NCI-H226 (cell line): ENCODE data around the gene ZNF470.

ENCODE experiments used
- DNase-seq: peaks from one replicate; pipeline ENCODE4 v3.0.0-alpha.2; 2015

The ZNF470 gene

DNA sequence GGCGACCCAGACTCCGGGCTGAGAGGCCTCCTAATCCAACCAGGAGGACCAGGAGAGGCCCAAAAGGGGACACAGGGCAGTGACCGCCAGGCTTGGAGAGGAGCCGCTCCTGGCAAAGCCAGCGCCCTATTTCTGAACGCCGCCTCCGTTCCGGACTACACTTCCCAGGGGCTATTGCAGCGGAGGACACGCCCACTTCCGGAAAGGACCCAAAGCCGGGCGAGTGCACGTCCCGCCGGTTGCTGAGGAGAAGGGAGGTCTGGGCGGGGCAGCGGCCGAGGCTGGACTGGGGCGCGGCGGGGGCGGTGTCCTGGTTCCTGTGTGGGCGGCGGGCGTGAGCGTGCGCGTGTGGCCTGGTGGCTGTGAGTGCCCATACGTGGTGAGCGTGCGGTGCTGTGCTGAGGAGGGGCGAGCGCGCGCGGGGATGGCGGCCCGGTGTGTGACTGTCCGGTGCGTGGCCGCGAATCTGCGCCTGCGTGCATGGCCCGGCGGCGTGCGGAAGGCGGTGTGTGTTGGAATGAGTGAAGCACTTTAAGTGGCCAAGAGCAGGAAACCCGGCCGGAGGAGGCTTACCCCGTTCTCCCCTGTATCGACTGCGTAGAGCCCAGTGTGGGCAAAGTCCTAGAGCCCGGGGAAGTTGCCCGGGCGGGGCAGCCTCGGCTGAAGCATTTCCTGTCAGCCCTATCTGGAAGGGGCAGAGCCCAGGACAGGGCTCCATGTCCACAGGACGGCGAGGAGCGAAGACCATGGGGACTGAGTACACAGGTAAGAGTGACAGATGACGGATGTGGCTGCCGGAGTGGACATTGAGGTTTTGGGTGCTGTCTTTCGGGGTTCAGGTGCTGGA, at the start of gene ZNF470:
ZNF470 (plus strand) TSS at position 195 of the 847 bp plus-strand sequence. CDS start 2,844 bp downstream, outside the sequence.
- no peak for DNase-seq

DNA sequence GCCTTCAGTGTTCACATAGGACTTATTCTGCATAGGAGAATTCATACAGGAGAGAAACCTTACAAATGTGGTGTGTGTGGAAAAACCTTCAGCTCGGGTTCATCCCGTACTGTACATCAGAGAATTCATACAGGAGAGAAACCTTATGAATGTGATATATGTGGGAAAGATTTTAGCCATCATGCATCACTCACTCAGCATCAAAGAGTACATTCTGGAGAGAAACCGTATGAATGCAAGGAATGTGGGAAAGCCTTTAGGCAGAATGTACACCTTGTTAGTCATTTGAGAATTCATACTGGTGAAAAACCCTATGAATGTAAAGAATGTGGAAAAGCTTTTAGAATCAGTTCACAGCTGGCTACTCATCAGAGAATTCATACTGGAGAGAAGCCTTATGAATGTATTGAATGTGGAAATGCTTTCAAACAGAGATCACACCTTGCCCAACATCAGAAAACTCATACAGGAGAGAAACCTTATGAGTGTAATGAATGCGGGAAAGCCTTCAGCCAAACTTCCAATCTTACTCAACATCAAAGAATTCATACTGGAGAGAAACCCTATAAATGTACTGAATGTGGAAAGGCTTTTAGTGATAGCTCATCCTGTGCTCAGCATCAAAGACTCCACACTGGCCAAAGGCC, 41.9 kb upstream of the ZNF470 start:
- DNase-seq = no peak

DNA sequence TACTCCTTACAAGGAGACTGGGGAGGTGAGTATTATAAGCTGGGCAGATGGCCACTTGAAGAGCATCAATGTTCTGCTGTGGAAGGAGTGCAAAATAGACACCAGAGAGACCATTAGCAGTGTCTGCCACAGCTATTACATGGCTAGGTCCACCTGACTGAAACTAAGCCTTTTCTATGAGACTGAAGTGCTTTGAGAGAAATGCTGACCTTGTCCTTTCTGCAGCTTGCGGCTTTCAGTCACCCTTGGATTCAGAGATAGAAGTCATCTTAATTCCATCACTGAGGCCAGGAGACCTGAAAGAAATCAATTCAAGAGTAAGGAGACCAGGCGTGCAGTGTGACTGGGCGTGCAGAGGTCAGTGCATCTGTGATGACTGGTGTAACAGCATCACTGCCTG, 29.8 kb upstream of the ZNF470 start:
- DNase-seq = no peak

DNA sequence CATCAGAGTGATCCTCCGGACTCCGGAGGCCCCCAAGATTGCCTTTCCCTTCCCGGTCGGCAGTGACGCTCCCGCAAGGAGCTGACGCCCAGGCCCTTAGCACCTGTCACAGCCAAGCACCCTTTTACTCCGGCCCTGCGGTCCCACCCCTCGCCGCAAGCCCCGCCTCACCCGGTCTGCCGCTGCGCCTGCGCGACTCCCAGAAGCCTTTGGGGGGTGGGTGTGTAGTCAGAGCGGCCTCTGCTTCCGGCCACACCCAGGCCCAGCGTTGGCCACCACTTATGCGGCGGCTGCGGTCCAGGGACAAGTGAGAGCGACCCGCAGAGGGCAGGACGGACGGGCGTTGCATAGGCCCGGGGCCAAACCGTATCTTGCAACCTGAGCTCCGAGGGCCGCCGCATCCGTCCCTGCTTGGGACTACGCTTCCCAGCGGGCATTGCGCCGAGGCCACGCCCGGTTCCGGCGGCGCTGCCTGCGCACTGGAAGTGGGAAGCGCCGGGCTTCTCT, 29.0 kb upstream of the ZNF470 start:
- DNase-seq = no peak

DNA sequence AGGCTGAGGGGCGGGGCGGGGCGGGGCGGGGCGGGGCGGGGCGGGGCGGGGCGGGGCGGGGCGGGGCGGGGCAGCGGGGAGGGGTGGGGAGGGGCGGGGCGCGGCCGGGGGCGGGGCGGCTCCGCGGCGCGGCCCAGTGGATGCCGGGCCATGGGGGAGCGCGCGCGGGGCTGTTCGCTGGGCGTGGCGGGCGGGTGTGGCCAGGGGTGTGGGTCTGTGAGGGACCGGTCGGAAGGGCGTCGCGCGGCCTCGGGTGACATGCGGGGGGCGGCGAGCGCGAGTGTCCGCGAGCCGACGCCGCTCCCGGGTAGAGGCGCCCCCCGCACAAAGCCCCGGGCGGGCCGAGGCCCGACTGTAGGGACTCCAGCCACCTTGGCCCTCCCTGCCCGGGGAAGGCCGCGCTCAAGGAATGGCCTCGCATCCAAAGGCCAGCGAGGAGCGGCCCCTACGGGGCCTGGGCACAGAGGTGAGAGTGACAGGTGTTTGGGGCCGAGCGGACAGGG, 28.5 kb upstream of the ZNF470 start, which contains the start of gene ZFP28:
ZFP28 (plus strand) TSS at position 188 of the 503 bp plus-strand sequence; CDS start at position 259, 71 bp downstream.
- DNase-seq = no peak

DNA sequence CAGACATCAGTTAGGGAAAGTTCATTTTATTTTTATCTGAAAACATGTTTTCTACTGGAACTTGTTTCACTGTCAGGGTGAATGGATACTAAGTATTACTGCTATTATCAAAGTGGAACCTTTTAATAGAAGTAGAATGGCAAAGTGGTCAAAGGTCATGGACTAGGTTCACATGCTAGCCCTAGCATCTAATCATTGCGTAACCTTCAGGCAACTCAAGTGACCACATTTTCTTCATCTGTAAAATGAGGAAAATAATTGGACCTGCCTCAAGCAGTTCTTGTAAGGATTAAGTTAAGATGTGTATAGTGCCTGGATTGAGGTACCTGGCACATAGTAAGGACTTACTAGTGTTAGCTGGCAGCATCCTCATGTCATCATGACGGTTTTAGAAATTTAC, 23.5 kb upstream of the ZNF470 start:
- DNase-seq = no peak

DNA sequence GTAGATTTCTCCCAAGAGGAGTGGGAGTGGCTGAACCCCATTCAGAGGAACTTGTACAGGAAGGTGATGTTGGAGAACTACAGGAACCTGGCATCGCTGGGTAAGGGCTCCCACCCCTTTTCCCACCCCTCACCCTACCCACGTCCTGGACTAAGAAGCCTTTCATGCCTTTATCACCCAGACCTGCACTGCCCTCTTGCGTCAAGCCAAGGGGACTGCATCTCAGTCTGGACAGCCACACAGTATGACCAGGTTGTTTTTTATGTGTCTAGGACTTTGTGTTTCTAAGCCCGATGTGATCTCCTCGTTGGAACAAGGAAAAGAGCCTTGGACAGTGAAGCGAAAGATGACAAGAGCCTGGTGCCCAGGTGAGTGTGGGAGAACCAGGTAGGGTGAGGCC, 19.7 kb upstream of the ZNF470 start:
- no peak for DNase-seq

DNA sequence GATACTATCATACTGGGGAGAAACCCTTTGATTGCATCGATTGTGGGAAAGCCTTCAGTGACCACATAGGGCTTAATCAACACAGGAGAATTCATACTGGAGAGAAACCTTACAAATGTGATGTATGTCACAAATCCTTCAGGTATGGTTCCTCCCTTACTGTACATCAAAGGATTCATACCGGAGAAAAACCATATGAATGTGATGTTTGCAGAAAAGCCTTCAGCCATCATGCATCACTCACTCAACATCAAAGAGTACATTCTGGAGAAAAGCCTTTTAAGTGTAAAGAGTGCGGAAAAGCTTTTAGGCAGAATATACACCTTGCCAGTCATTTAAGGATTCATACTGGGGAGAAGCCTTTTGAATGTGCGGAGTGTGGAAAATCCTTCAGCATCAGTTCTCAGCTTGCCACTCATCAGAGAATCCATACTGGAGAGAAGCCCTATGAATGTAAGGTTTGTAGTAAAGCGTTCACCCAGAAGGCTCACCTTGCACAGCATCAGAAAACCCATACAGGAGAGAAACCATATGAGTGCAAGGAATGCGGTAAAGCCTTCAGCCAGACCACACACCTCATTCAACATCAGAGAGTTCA, 12.9 kb upstream of the ZNF470 start:
- DNase-seq = no peak

DNA sequence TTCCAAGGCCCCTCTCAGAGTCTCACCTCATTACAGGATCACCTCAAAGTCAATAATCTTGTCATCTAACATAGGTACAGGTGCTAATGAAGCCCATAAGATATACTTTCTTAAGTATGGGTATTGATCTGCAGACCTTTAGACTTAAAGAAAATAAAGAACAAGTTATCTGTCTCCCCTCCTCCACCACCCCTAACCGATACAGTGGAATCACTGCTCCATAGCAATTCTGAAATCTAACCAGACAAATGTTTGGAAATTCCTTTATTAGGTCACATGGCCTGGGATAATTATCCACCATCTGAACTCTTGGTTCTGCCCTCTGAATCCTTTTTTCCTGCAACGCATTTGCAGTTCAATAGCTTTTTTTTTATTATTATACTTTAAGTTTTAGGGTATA, 4.5 kb upstream of the ZNF470 start:
- DNase-seq = no peak

DNA sequence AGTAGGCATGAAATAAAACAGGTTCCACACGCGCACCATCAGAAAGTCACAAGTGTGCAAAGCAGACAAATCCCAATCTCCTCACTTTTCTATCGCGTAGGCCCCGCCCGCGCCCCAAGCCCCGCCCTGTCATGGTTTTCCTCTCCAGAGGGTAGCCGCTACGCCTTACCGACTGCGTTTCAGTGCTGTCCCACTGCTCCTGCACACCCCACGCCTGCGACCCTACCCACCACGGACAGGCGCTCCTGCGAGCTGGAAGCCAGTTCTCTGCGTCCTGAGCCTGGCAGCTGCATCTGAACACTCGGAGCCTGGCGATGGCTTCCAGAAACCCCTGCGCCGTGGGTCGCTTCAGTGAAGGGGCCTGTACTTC, 379 bp upstream of the ZNF470 start:
- no peak for DNase-seq

DNA sequence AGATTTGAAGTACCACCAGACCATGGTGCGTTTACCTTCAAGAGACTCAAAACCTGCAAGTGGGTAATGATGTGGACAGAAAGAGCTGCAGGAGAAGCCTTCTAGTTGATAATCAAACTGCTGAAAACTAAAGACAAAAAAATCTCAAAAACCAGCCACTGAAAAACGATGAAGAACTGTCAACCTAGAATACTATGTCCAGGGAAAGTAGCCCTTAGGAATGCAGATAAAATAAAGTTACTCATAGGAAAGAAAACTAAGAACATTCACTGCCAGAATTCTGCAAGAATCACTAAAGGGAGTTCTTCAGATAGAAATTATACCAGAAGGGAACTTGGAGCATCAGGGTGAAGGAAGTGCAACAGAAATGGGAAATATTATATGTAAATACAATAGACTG, 5.3 kb downstream of the ZNF470 start:
- DNase-seq = no peak

DNA sequence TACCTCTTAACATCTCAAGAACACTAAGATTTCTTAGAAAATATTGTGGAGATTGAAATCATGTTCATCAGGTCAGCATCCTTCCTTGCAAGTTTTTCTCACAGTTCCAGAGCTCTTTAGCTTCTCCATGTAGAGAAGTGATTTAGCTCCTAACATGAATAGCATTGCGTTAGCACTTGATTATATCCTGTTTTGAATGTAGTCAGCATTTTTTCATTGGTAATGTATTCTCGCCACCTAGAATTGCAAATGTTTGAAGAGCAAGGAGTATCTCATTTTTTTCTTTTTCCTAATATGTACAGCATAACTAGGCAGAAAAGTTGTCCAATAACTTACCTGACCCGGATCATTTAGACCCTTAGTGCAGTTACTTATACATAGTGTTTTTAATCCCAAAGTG, 6.6 kb downstream of the ZNF470 start:
- no peak for DNase-seq

DNA sequence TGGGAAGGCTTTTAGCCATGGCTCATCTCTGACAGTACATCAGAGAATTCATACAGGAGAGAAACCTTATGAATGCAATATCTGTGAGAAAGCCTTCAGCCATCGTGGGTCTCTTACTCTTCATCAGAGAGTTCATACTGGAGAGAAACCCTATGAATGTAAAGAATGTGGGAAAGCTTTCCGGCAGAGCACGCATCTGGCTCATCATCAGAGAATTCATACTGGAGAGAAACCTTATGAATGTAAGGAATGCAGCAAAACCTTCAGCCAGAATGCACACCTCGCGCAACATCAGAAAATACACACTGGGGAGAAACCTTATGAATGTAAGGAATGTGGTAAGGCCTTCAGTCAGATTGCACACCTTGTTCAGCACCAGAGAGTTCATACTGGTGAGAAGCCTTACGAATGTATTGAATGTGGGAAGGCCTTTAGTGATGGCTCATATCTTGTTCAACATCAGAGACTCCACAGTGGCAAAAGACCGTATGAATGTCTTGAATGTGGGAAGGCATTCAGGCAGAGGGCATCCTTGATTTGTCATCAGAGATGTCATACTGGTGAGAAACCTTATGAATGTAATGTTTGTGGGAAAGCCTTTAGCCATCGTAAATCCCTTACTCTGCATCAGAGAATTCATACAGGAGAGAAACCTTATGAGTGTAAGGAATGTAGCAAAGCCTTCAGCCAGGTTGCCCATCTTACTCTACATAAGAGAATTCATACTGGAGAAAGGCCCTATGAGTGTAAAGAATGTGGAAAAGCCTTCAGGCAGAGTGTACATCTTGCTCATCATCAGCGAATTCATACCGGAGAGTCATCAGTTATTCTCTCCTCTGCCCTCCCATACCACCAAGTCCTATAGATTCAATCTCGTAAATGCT, 10.7 kb downstream of the ZNF470 start:
- DNase-seq = no peak

DNA sequence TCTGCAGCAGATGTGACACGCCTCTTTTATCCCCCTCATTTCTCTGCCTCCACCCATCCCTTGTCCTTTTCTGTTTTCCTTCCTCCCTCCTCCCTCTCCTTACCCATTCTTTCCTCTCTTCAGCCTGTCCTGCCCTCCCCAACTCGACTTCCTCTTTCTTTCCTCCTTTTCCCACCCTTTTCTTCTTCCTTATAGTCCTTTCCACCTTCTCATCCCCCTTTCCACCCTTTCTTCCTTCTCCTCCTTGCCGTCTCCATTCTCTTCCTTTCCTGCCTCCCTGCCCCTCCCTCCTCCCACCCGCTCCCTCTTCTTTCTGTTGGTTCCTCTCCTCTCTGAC, 27.1 kb downstream of the ZNF470 start:
- no peak for DNase-seq

DNA sequence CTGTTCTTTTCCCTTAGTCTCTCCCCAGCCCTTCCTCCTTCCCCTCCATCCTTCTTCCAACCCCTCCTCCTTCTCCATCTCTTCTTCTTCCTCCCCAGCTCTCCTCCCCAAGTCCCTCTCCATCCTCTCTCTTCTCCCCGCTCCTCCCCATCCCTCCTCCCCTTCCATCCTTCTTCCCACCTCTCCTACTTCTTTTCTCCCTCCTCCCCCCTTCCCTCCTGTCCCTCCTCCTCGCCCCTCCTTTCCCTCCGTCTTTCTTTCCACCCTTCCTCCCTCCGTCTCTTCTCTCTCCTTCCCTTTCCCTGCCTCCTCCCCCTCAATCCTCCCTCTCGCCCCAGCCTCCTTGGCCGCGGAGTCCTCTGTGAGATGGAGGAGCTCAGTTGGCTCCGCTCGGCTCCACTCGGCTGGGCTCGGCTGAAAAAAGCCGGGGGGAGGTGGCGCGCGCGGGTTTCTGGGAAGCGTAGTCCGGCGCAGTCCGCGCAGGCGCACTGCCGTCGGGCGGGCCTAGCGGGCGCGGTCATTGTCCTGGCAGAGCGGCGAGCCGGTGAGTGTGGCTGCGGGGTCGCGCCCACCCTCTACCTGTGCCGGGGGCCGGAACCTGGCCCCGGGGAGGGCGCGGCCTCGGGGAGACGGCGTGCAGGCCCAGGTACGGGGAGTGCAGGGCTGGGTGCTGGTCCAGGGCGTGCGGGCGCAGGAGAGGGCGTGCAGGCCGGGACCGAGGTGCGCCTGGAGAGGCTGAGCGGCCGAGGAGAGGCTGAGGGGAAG, 27.7 kb downstream of the ZNF470 start, which contains the start of gene ZNF71:
ZNF71 (plus strand) TSS at position 520 of the 765 bp plus-strand sequence. CDS start 6,257 bp downstream, outside the sequence.
- no peak for DNase-seq

DNA sequence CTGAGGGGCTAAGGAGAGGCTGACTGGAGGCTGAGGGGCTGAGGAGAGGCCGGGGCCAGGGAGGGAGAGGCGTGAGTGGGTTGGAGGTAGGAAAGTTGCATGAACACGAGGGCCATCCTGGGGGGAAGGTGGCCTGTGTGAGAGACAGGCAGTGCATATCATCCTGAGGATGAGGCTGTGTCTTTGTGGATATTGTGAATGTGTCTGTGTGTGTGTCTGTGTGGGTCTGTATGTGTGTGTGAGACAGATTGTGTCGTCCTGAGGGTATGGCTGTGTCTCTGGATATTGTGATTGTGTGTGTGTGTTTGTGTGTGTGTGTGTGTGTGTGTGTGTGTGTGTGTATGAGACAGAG, 28.3 kb downstream of the ZNF470 start:
- no peak for DNase-seq

DNA sequence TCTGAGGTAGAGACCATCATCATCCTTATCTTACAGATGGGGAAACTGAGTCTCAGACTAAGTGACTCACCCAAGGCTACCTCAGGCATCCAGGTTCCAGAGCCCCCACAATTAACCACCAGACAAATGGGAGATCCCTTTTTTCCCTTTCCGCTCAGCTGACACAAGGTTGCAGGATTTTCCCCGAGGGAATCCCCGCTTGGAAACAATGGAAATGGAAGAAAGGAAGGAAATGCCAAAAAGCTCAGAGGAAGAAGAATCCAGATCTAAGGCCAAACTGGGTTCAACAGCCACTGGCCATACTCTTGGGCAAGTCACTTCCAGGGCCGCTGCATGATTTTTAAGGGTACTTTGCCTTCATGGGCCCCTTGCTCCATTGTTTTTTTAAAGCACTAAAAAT, 29.4 kb downstream of the ZNF470 start:
- no peak for DNase-seq

DNA sequence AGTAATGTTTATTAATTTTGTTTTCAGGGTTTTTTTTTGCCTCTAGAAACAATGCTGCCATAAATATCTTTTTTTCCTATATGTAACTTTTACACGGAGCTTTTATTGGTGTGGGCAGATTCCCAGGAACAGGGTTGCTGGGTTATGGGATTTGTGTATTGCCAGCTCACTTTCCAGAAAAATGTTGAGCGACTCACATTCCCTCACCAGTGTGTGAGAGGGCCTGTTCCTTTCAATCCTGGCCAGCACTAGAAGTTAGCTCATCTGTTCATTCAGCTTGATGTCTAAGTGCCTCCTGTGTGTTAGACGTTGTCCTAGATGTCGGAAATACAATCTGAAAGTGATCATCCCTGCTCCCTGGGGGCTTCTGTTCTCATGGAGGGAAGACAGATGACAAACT, 30.4 kb downstream of the ZNF470 start:
- no peak for DNase-seq

DNA sequence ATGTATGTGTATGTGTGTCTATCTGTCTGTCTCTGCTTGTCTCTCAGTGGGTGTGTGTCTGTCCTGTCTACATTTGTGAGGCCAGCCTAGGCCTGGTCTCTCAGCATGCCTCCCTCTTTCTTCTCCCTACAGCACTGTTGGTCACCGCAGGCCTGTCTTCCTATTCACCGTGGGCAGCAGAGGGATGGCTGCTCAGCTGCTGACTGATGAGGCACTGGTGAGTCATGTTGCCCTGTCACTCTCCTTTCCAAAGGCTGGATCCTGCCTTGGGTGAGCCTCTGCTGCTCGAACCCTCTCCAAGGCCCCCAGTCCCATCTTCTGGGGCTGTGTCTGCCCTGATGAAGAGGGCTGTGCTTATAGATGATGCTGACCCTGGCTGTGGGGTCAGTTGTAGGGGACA, 34.1 kb downstream of the ZNF470 start:
- no peak for DNase-seq

DNA sequence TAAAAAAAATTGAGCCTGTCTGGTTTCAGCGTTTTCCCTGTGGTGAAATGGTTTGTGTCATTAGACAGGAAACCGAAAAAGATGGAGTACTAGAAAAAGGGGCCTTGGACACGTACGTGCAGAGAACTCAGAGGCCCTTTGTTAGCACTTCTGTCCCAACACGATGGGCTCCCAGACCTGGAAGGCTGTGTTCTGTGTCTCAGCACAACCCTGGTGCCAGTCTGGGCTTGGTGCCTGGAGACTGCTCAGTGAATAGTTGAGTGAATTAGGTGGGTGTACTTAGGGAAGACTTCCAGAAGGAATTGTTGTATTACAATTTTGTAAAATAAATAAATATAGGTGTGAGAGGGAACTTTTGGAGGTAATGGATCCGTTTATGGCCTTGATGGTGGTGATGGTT, 36.6 kb downstream of the ZNF470 start:
- no peak for DNase-seq

DNA sequence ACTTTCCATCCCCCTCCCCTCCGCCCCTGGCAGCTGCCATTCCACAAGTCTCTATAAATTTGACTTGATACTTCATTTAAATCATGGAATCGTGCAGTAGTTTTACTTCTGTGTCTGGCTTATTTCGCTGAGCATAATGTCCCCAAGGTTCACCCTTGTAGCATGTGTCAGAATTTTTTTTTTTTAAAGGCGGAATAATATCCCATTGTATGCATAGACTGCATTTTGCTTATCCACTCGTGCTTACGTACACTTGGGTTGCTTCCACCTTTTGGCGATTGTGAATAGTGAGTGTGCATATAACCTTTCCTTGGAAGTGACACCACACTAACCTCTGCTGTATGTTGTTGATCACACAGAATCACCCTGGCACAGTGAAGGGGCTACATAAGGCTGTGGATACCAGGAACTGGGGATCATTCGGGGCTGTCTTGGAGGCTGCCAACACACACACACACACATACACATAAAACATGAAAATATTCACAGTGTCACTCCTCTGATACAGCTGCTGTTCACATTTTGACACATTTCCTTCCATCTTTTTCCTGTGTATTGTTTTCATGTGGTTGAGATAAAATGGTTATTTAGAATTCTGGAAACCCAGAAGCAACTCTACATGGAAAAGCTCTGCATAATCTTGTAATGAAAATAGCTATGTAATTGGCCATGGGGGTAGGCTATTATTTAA, 41.2 kb downstream of the ZNF470 start:
- DNase-seq = no peak
